ENCODE results near the gene HMGB3.
"Not testable (repeated sequence)": the region's sequence is repeated elsewhere in the genome, so short reads cannot be mapped to it uniquely, and the experiment has no call there.

The HMGB3 gene

GRCh38 chrX:150987687-150988086, 4.6 kb downstream of the HMGB3 start:
- not testable (repeated sequence) for H4K5ac ChIP-seq (ENCODE audit: low read length); H3K23ac ChIP-seq (ENCODE audit: low read length); H2AK5ac ChIP-seq (ENCODE audit: low read length); H2BK15ac ChIP-seq (replicated peaks; ENCODE audit: low read depth); H3K4ac ChIP-seq (ENCODE audit: low read depth, low read length); H3K27me3 ChIP-seq (ENCODE audit: insufficient read depth, low read length, poor library complexity); H3K79me1 ChIP-seq (ENCODE audit: low read length); H2BK5ac ChIP-seq (ENCODE audit: low read length); H3K36me3 ChIP-seq (ENCODE audit: control insufficient read depth, insufficient read depth, low read length); H3K4me1 ChIP-seq (ENCODE audit: control insufficient read depth, low read depth, low read length); H3K56ac ChIP-seq (ENCODE audit: low read length); H3K27ac ChIP-seq (ENCODE audit: low read depth, low read length); DNase-seq; H3K9ac ChIP-seq (ENCODE audit: low read length); H3K18ac ChIP-seq (ENCODE audit: low read length); H3K4me2 ChIP-seq (ENCODE audit: low read length); H2BK120ac ChIP-seq (ENCODE audit: low read depth, low read length); H4K8ac ChIP-seq (ENCODE audit: low read depth, low read length); H3K4me3 ChIP-seq (ENCODE audit: low read length)
- peaks cover 16% of the 10 kb centered on the region for H3K79me2 ChIP-seq (ENCODE audit: control insufficient read depth, insufficient read depth, low read length)
- no CpG with 5 or more reads among the region's 6 CpGs for WGBS (ENCODE audit: extremely low coverage, insufficient coverage, low lambda C conversion rate)

- H2BK15ac ChIP-seq (replicated peaks; ENCODE audit: low read depth), result no peak overlapping the region
- H2AK5ac ChIP-seq (ENCODE audit: low read length), result no peak overlapping the region
- no peak overlapping the region for H3K4me2 ChIP-seq (ENCODE audit: low read length)
- no peak overlapping the region for H3K56ac ChIP-seq (ENCODE audit: low read length)
- no peak overlapping the region for H2BK5ac ChIP-seq (ENCODE audit: low read length)
- H3K4me1 ChIP-seq (ENCODE audit: control insufficient read depth, low read depth, low read length), result no peaks in the 10 kb centered on the region
- H3K79me2 ChIP-seq (ENCODE audit: control insufficient read depth, insufficient read depth, low read length), result peaks cover 16% of the 10 kb centered on the region
- H3K36me3 ChIP-seq (ENCODE audit: control insufficient read depth, insufficient read depth, low read length), result peaks cover 2% of the 10 kb centered on the region
- H3K4ac ChIP-seq (ENCODE audit: low read depth, low read length), result no peak overlapping the region
- no peak overlapping the region for H3K23ac ChIP-seq (ENCODE audit: low read length)
- no peak overlapping the region for H3K18ac ChIP-seq (ENCODE audit: low read length)
- H4K8ac ChIP-seq (ENCODE audit: low read depth, low read length), result no peak overlapping the region
- H3K27ac ChIP-seq (ENCODE audit: low read depth, low read length), result no peak overlapping the region
- H3K27me3 ChIP-seq (ENCODE audit: insufficient read depth, low read length, poor library complexity), result no peaks in the 10 kb centered on the region
- no CpG with 5 or more reads among the region's 2 CpGs for WGBS (ENCODE audit: extremely low coverage, insufficient coverage, low lambda C conversion rate)
- H4K5ac ChIP-seq (ENCODE audit: low read length), result no peak overlapping the region
- no peak overlapping the region for H3K9ac ChIP-seq (ENCODE audit: low read length)
- H3K79me1 ChIP-seq (ENCODE audit: low read length), result no peaks in the 10 kb centered on the region
- no peak overlapping the region for H2BK120ac ChIP-seq (ENCODE audit: low read depth, low read length)
- no peak for DNase-seq
- H3K4me3 ChIP-seq (ENCODE audit: low read length), result no peak overlapping the region
These were observed 6.3 kb downstream of the HMGB3 start for GRCh38 chrX:150989420-150989819.

DNA sequence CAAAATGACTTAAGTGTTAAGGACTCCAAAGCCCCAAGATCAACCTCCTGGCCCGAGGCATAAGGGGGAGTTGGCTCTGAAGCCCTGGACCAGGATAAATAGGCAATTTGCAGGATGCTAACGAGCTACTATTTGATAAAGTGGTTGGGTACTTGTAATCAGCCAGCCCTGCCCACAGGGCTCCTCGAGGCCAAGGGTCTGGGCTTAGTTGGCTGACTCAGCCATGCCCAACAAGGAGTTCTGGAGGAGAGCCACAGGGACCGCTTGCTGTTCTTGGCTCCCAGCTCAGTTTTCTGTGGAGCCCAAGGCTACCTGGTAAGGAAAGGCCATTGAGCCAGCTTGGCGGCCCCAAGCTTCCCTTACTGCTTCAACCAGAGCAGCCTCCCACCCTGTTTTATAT, 7.8 kb downstream of the HMGB3 start:
- H3K56ac ChIP-seq (ENCODE audit: low read length), result no peak overlapping the region
- H3K9ac ChIP-seq (ENCODE audit: low read length), result no peak overlapping the region
- H3K4me3 ChIP-seq (ENCODE audit: low read length), result no peak overlapping the region
- H2BK15ac ChIP-seq (replicated peaks; ENCODE audit: low read depth), result no peak overlapping the region
- H3K4ac ChIP-seq (ENCODE audit: low read depth, low read length), result no peak overlapping the region
- no peak overlapping the region for H4K5ac ChIP-seq (ENCODE audit: low read length)
- H3K79me1 ChIP-seq (ENCODE audit: low read length), result no peaks in the 10 kb centered on the region
- peak; percentile 67 for DNase-seq
- no peaks in the 10 kb centered on the region for H3K27me3 ChIP-seq (ENCODE audit: insufficient read depth, low read length, poor library complexity)
- no peak overlapping the region for H2BK5ac ChIP-seq (ENCODE audit: low read length)
- no peak overlapping the region for H3K18ac ChIP-seq (ENCODE audit: low read length)
- H3K79me2 ChIP-seq (ENCODE audit: control insufficient read depth, insufficient read depth, low read length), result peaks cover 2% of the 10 kb centered on the region
- no CpG with 5 or more reads among the region's 5 CpGs for WGBS (ENCODE audit: extremely low coverage, insufficient coverage, low lambda C conversion rate)
- H2BK120ac ChIP-seq (ENCODE audit: low read depth, low read length), result no peak overlapping the region
- H3K36me3 ChIP-seq (ENCODE audit: control insufficient read depth, insufficient read depth, low read length), result peaks cover 2% of the 10 kb centered on the region
- H3K4me1 ChIP-seq (ENCODE audit: control insufficient read depth, low read depth, low read length), result no peaks in the 10 kb centered on the region
- H4K8ac ChIP-seq (ENCODE audit: low read depth, low read length), result no peak overlapping the region
- H3K27ac ChIP-seq (ENCODE audit: low read depth, low read length), result no peak overlapping the region
- no peak overlapping the region for H2AK5ac ChIP-seq (ENCODE audit: low read length)
- no peak overlapping the region for H3K4me2 ChIP-seq (ENCODE audit: low read length)
- no peak overlapping the region for H3K23ac ChIP-seq (ENCODE audit: low read length)

GRCh38 chrX:151000861-151001331, 17.8 kb downstream of the HMGB3 start:
- no peak overlapping the region for H4K8ac ChIP-seq (ENCODE audit: low read depth, low read length)
- no peak overlapping the region for H4K5ac ChIP-seq (ENCODE audit: low read length)
- no peaks in the 10 kb centered on the region for H3K36me3 ChIP-seq (ENCODE audit: control insufficient read depth, insufficient read depth, low read length)
- no peak overlapping the region for H2BK120ac ChIP-seq (ENCODE audit: low read depth, low read length)
- no peaks in the 10 kb centered on the region for H3K27me3 ChIP-seq (ENCODE audit: insufficient read depth, low read length, poor library complexity)
- H3K18ac ChIP-seq (ENCODE audit: low read length), result no peak overlapping the region
- no peak overlapping the region for H3K4me2 ChIP-seq (ENCODE audit: low read length)
- H3K4me1 ChIP-seq (ENCODE audit: control insufficient read depth, low read depth, low read length), result no peaks in the 10 kb centered on the region
- H2BK15ac ChIP-seq (replicated peaks; ENCODE audit: low read depth), result no peak overlapping the region
- H3K23ac ChIP-seq (ENCODE audit: low read length), result no peak overlapping the region
- no peak for DNase-seq
- no peaks in the 10 kb centered on the region for H3K79me2 ChIP-seq (ENCODE audit: control insufficient read depth, insufficient read depth, low read length)
- no peak overlapping the region for H2BK5ac ChIP-seq (ENCODE audit: low read length)
- no peaks in the 10 kb centered on the region for H3K79me1 ChIP-seq (ENCODE audit: low read length)
- WGBS (ENCODE audit: extremely low coverage, insufficient coverage, low lambda C conversion rate), result no CpG with 5 or more reads among the region's 5 CpGs
- no peak overlapping the region for H2AK5ac ChIP-seq (ENCODE audit: low read length)
- no peak overlapping the region for H3K4me3 ChIP-seq (ENCODE audit: low read length)
- H3K56ac ChIP-seq (ENCODE audit: low read length), result no peak overlapping the region
- no peak overlapping the region for H3K9ac ChIP-seq (ENCODE audit: low read length)
- H3K27ac ChIP-seq (ENCODE audit: low read depth, low read length), result no peak overlapping the region
- no peak overlapping the region for H3K4ac ChIP-seq (ENCODE audit: low read depth, low read length)

DNA sequence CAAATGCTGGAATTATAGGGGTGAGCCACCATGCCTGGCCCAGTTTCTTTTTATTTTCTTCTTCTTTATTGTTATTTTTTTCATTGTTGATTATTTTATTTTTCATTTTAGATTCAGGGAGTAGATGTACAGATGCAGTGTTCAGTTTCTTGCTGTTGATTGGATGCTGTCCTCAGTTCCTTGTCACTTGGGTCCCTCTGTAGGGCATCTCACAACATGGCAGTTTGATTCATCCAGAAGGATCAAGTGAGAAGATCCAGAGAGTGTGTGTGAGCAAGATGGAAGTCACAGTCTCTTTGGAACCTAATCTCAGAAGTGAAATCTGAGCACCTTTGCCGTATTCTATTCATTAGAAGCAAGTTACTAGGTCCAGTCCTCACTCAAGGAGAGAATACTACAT, 20.9 kb downstream of the HMGB3 start:
- Histone ChIP-seq H3K4ac (ENCODE audit: low read depth, low read length) (no peak overlapping the region), H4K8ac (ENCODE audit: low read depth, low read length) (no peak overlapping the region), H4K5ac (ENCODE audit: low read length) (no peak overlapping the region), H3K4me3 (ENCODE audit: low read length) (no peak overlapping the region), H3K36me3 (ENCODE audit: control insufficient read depth, insufficient read depth, low read length) (no peaks in the 10 kb centered on the region), H2BK15ac (replicated peaks; ENCODE audit: low read depth) (no peak overlapping the region), H3K79me1 (ENCODE audit: low read length) (no peaks in the 10 kb centered on the region), H3K27ac (ENCODE audit: low read depth, low read length) (no peak overlapping the region), H3K23ac (ENCODE audit: low read length) (no peak overlapping the region), H3K9ac (ENCODE audit: low read length) (no peak overlapping the region), H2BK5ac (ENCODE audit: low read length) (no peak overlapping the region), H3K18ac (ENCODE audit: low read length) (no peak overlapping the region), H3K79me2 (ENCODE audit: control insufficient read depth, insufficient read depth, low read length) (no peaks in the 10 kb centered on the region), H3K27me3 (ENCODE audit: insufficient read depth, low read length, poor library complexity) (no peaks in the 10 kb centered on the region), H2AK5ac (ENCODE audit: low read length) (no peak overlapping the region), H3K4me1 (ENCODE audit: control insufficient read depth, low read depth, low read length) (no peaks in the 10 kb centered on the region), H3K4me2 (ENCODE audit: low read length) (no peak overlapping the region), H2BK120ac (ENCODE audit: low read depth, low read length) (no peak overlapping the region), H3K56ac (ENCODE audit: low read length) (no peak overlapping the region)
- peak; percentile 46 for DNase-seq
- no CpG with 5 or more reads among the region's 1 CpG for WGBS (ENCODE audit: extremely low coverage, insufficient coverage, low lambda C conversion rate)

GRCh38 chrX:151006410-151007109, 23.4 kb downstream of the HMGB3 start:
- Histone ChIP-seq H3K23ac (ENCODE audit: low read length) (no peak overlapping the region), H3K79me1 (ENCODE audit: low read length) (no peaks in the 10 kb centered on the region), H3K27me3 (ENCODE audit: insufficient read depth, low read length, poor library complexity) (no peaks in the 10 kb centered on the region), H2BK120ac (ENCODE audit: low read depth, low read length) (no peak overlapping the region), H3K4ac (ENCODE audit: low read depth, low read length) (no peak overlapping the region), H3K4me1 (ENCODE audit: control insufficient read depth, low read depth, low read length) (no peaks in the 10 kb centered on the region), H2BK15ac (replicated peaks; ENCODE audit: low read depth) (no peak overlapping the region), H3K79me2 (ENCODE audit: control insufficient read depth, insufficient read depth, low read length) (no peaks in the 10 kb centered on the region), H3K27ac (ENCODE audit: low read depth, low read length) (no peak overlapping the region), H3K4me3 (ENCODE audit: low read length) (no peak overlapping the region), H3K18ac (ENCODE audit: low read length) (no peak overlapping the region), H4K5ac (ENCODE audit: low read length) (no peak overlapping the region), H2AK5ac (ENCODE audit: low read length) (no peak overlapping the region), H3K9ac (ENCODE audit: low read length) (no peak overlapping the region), H3K56ac (ENCODE audit: low read length) (no peak overlapping the region), H3K4me2 (ENCODE audit: low read length) (no peak overlapping the region), H2BK5ac (ENCODE audit: low read length) (no peak overlapping the region), H4K8ac (ENCODE audit: low read depth, low read length) (no peak overlapping the region), H3K36me3 (ENCODE audit: control insufficient read depth, insufficient read depth, low read length) (no peaks in the 10 kb centered on the region)
- DNase-seq, result no peak
- no CpG with 5 or more reads among the region's 4 CpGs for WGBS (ENCODE audit: extremely low coverage, insufficient coverage, low lambda C conversion rate)

Data from mesendoderm (in vitro differentiated cells).